GM13977 (cell line): ENCODE results near the gene RALGAPA2.

Experiments
- DNase-seq: peaks from one replicate; pipeline ENCODE4 v3.0.0; 2012; ENCODE audit warnings: low spot score
- CTCF ChIP-seq: IDR thresholded peaks from 2 replicates; pipeline ENCODE4 v1.5.1; 2012; ENCODE audit warnings: mild to moderate bottlenecking, control low read depth; ENCODE audit not compliant: insufficient read depth; ENCODE audit errors: extremely low read depth, missing control alignments
- in situ Hi-C: fragments of 300-500 bp; cut with MboI; formaldehyde crosslinking; loops from one replicate; pipeline ENCODE4 v1.12.0; 2022; ENCODE audit warnings: low sequenced_read_pairs, low pct_unique_long_range_greater_than_20kb, mixed read lengths, inconsistent platforms; ENCODE audit not compliant: unreplicated experiment

Gene RALGAPA2

GRCh38 chr20:20699917-20700316, 12.5 kb downstream of the RALGAPA2 start:
- in situ Hi-C loops: no loop called here
- DNase-seq: no peak
- no peak for TF ChIP-seq CTCF

GRCh38 chr20:20699144-20699543, 13.3 kb downstream of the RALGAPA2 start:
- TF ChIP-seq CTCF: no peak
- in situ Hi-C loops: no loop called here
- DNase-seq: no peak

GRCh38 chr20:20697325-20697845, 15.1 kb downstream of the RALGAPA2 start:
- DNase-seq: no peak
- no peak for TF ChIP-seq CTCF
- in situ Hi-C loops: no loop called here

GRCh38 chr20:20695250-20695816, 17.1 kb downstream of the RALGAPA2 start:
- no peak for DNase-seq
- in situ Hi-C loops: no loop called here
- TF ChIP-seq CTCF: no peak

GRCh38 chr20:20694591-20694990, 17.9 kb downstream of the RALGAPA2 start:
- in situ Hi-C loops: no loop called here
- DNase-seq: no peak

GRCh38 chr20:20692587-20692986, 19.9 kb downstream of the RALGAPA2 start:
- in situ Hi-C loops: no loop called here
- TF ChIP-seq CTCF: no peak
- DNase-seq: no peak

More at GRCh38 chr20:20694591-20694990, 17.9 kb downstream of the RALGAPA2 start:
- no peak for TF ChIP-seq CTCF
